AG10803 (cell line): ENCODE results near the gene F2.

ENCODE experiments used
- DNase-seq: peaks from one replicate; pipeline ENCODE4 v3.0.0; 2010; ENCODE audit warnings: low read depth
- H3K4me3 ChIP-seq: 2 replicates; pipeline ENCODE4 v1.5.1; 2011; ENCODE audit warnings: mild to moderate bottlenecking, low read length, control low read depth
- TF ChIP-seq, protein P1 (sequence below): conservative IDR thresholded peaks from 2 replicates; pipeline ENCODE4 v1.5.1; 2011; ENCODE audit warnings: mild to moderate bottlenecking, low read length, control low read depth, inconsistent platforms

Gene F2

DNA sequence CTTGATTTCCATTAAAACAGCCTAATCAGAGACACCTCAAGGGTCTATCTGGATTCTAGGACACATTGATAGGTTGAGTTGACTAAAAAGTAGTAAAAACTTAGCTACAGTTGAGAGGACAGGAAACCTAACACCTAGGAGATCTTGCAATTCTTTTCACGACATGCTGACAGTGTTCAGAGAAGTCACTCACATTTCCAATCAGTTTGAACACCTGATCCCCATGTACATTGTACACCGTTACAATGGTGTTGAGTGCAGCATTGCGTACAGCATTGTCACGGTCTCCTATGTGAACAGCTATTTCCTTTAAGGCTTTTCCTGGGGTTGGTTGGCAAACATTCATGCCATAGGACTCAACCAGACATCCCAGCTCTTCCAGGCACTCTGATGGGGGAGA lies 42.8 kb downstream of the F2 start:
- TF ChIP-seq, protein P1, sequence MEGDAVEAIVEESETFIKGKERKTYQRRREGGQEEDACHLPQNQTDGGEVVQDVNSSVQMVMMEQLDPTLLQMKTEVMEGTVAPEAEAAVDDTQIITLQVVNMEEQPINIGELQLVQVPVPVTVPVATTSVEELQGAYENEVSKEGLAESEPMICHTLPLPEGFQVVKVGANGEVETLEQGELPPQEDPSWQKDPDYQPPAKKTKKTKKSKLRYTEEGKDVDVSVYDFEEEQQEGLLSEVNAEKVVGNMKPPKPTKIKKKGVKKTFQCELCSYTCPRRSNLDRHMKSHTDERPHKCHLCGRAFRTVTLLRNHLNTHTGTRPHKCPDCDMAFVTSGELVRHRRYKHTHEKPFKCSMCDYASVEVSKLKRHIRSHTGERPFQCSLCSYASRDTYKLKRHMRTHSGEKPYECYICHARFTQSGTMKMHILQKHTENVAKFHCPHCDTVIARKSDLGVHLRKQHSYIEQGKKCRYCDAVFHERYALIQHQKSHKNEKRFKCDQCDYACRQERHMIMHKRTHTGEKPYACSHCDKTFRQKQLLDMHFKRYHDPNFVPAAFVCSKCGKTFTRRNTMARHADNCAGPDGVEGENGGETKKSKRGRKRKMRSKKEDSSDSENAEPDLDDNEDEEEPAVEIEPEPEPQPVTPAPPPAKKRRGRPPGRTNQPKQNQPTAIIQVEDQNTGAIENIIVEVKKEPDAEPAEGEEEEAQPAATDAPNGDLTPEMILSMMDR: no peak
- H3K4me3 ChIP-seq: no peak overlapping the region
- DNase-seq: no peak

DNA sequence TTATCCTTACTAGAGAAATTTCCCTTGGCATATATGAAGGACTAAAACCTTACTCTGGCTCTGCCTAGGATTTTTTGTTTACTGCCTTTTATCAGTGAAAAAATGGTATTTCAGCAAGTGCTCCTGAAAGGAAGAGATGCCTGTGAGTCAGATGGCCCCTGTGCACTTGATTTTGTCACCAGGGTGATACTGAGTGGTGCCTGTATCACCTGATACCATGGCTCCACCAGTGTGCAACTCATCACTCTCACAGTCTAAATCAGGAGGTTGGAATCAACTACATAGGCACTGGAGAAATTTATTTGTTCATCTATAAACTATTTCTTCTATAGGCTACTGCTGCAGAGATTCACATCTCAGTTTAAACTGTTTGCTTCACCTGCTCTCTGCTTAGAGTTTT lies 43.2 kb downstream of the F2 start:
- DNase-seq: no peak
- H3K4me3 ChIP-seq: no peak overlapping the region
- TF ChIP-seq, protein P1: no peak

DNA sequence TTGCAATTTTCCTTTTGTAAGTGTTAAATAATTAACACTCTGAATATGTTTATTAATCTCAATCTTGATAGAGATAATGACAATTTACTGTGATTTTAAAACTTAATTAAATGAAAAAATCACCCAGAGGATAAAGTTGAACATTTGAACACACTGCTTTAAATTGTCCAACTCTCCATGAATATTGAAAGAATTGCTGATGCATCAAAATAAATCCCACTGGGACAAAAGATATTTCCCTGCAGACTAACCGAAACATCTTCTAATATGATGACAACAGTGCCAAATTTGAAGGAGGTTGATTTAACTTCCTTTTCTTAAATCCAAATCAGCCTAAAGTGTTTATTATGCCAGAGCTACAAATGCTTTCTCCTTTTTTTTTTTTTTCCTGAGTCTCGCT lies 47.6 kb downstream of the F2 start:
- no peak overlapping the region for H3K4me3 ChIP-seq
- TF ChIP-seq, protein P1: no peak
- no peak for DNase-seq

DNA sequence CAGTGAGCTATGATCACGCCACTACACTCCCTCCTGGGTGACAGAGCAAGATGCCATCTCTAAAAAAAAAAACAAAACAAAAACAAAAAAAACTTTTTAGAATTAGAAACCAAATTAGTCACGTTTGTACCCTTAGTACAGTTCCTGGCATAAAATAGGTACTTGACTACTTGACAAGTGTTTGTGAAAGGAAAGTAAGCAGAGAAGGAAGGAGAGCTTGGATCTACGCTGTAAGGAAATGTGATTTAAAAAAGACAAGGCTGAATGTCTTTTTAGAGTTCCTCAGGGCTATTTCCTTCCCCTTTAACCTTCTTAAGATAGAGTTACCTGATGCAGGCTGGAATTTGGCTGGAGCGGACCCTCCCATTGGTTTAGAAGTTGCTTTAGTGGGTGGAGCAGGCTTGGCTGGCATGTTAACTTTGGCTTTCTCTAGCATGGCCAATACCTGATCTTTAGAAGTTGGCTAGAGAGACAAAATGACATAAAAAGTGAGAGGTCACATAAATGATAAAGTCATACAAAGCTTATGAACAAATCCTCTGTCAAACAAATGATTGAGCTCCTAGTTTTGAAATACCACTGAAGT lies 50.7 kb downstream of the F2 start:
- no peak overlapping the region for H3K4me3 ChIP-seq
- TF ChIP-seq, protein P1: no peak

DNA sequence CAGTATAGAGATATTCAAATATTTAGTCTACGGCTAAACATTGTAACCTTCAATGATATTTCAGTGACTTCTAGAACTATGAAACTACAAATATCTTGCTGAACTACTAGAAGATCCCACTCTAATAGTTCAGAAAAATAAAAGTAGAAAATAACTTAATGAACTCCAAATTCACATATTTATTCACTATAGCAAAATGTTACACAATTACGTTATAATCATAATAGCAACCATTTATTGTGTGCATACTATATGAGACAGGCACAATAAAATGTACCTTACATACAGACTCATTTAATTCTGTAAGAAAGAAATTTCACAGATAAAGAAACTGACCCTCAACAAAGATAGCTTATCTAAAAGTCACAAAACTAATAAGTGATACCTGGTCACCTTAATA lies 57.9 kb downstream of the F2 start:
- DNase-seq: no peak
- no peak overlapping the region for H3K4me3 ChIP-seq
- TF ChIP-seq, protein P1: no peak

More for the DNA sequence above, 50.7 kb downstream of the F2 start:
- DNase-seq: no peak

DNA sequence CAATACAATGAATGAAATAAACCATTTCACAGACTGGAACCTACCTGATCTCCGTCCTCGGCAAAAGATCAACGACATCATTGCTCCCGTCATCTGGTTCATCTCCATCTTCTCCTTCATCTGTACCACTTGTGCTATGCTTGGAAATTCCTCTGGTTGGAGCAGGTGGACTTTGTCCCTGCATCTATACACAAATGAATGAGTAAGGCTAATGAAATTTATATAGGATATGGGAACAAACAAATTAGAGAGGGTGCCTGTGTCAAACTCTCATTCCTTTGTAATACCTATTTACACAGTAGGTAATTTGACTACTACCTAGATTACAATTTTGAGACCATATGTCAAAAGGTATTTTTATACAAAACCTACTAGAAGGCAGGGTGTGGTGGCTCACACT lies 59.4 kb downstream of the F2 start:
- TF ChIP-seq, protein P1: no peak
- H3K4me3 ChIP-seq: no peak overlapping the region
- DNase-seq: no peak
